SK-N-SH (cell line): ENCODE data around the gene YAP1. TPM values are rescaled to one million over a fixed set of nuclear protein-coding genes. Genes with fewer than 3 reads are reported as not detected.

Experiments
- CTCF ChIA-PET: fragments of 300-600, 350-600 bp; formaldehyde crosslinking; extraction: SDS; loops from one replicate; lab custom pipeline; 2021; lab: Yijun Ruan, JAX
- POLR2A ChIA-PET: fragments of 350-600 bp; sonication (Branson Sonifier 250); formaldehyde crosslinking; extraction: SDS; loops from one replicate; lab custom pipeline; 2020; ENCODE audit warnings: antibody characterized with exemption, inconsistent platforms; lab: Yijun Ruan, JAX
- DNase-seq: peaks from one replicate; pipeline ENCODE4 v3.0.0; 2012
- H2AFZ ChIP-seq: fragments of 200-600 bp; sonication (generic); 2 replicates; pipeline ENCODE4 v1.8.1; 2016; ENCODE audit warnings: antibody characterized with exemption, mild to moderate bottlenecking, low read depth
- H3F3A ChIP-seq: fragments of 200-600 bp; sonication (generic); replicated peaks from 2 replicates; pipeline ENCODE3; 2016; ENCODE audit warnings: antibody characterized with exemption, mild to moderate bottlenecking; ENCODE audit not compliant: insufficient read depth
- H3K27ac ChIP-seq, 2 experiments: fragments of 200-500 bp in 1 of 2; fragments of 200-600 bp in 1 of 2; sonication (Bioruptor generic) in 1 of 2; sonication (generic), shearing (Covaris generic) in 1 of 2; 2 replicates each; pipeline versions ENCODE4 v1.5.1 to v1.6.1; 2014 to 2016; ENCODE audit warnings: low read depth in 2 of 2, inconsistent platforms in 1 of 2, low read length in 1 of 2, mild to moderate bottlenecking in 1 of 2, mixed read lengths in 1 of 2
- H3K27me3 ChIP-seq: fragments of 200-600 bp; sonication (generic), shearing (Covaris generic); 2 replicates; pipeline ENCODE4 v1.6.1; 2016; ENCODE audit warnings: mixed run types; ENCODE audit not compliant: insufficient read depth
- H3K36me3 ChIP-seq, 2 experiments: fragments of 200-500 bp in 1 of 2; fragments of 200-600 bp in 1 of 2; sonication (Bioruptor generic) in 1 of 2; sonication (generic) in 1 of 2; replicated peaks in 1 of 2; 2 replicates each; pipeline versions ENCODE3 to v1.5.1; 2014 to 2016; ENCODE audit warnings: low read length in 1 of 2, mild to moderate bottlenecking in 1 of 2; ENCODE audit not compliant: insufficient read depth in 2 of 2, control insufficient read depth in 1 of 2
- H3K4me1 ChIP-seq, 2 experiments: fragments of 200-500 bp in 1 of 2; fragments of 200-600 bp in 1 of 2; sonication (Bioruptor generic) in 1 of 2; sonication (generic), shearing (Covaris generic) in 1 of 2; 2 replicates each; pipeline versions ENCODE4 v1.5.1 to v1.6.1; 2014 to 2016; ENCODE audit warnings: low read depth in 1 of 2, low read length in 1 of 2, mixed run types in 1 of 2; ENCODE audit not compliant: insufficient read depth in 2 of 2, control insufficient read depth in 1 of 2
- H3K4me2 ChIP-seq: fragments of 200-600 bp; sonication (generic), shearing (Covaris generic); 2 replicates; pipeline ENCODE4 v1.6.1; 2017; ENCODE audit warnings: mixed run types
- H3K4me3 ChIP-seq, 2 experiments: fragments of 200-500 bp in 1 of 2; fragments of 200-600 bp in 1 of 2; sonication (Bioruptor generic) in 1 of 2; sonication (generic), shearing (Covaris generic) in 1 of 2; 2 replicates each; pipeline versions ENCODE4 v1.5.1 to v1.8.1; 2014 to 2016; ENCODE audit warnings: low read depth in 2 of 2, inconsistent platforms in 1 of 2, low read length in 1 of 2, mild to moderate bottlenecking in 1 of 2, mixed read lengths in 1 of 2, moderate library complexity in 1 of 2
- H3K79me2 ChIP-seq: fragments of 200-600 bp; sonication (generic); 2 replicates; pipeline ENCODE4 v1.8.1; 2017; ENCODE audit warnings: mild to moderate bottlenecking; ENCODE audit not compliant: insufficient read depth
- H3K9ac ChIP-seq: fragments of 200-600 bp; sonication (generic); 2 replicates; pipeline ENCODE4 v1.6.1; 2017; ENCODE audit warnings: mixed run types
- H3K9me2 ChIP-seq: fragments of 200-600 bp; sonication (generic); 2 replicates; pipeline ENCODE4 v1.6.1; 2017; ENCODE audit warnings: mixed run types
- H3K9me3 ChIP-seq: fragments of 200-600 bp; sonication (generic); 2 replicates; pipeline ENCODE4 v1.6.1; 2017; ENCODE audit warnings: mixed run types, mild to moderate bottlenecking, moderate library complexity
- H4K20me1 ChIP-seq: fragments of 200-600 bp; sonication (generic); 2 replicates; pipeline ENCODE4 v1.6.1; 2017; ENCODE audit warnings: mild to moderate bottlenecking, mixed run types; ENCODE audit not compliant: insufficient read depth
- EP300 ChIP-seq, 2 experiments: IDR thresholded peaks; 2 replicates each; pipeline versions ENCODE4 v1.4.0 to v1.6.1; 2012; ENCODE audit warnings: borderline replicate concordance in 1 of 2, low read depth in 1 of 2, low read length in 1 of 2
- FOXM1 ChIP-seq: IDR thresholded peaks from 2 replicates; pipeline ENCODE4 v1.4.0; 2012; ENCODE audit warnings: low read depth, mild to moderate bottlenecking
- GABPA ChIP-seq: IDR thresholded peaks from 2 replicates; pipeline ENCODE4 v1.4.0; 2012; ENCODE audit warnings: low read depth, mild to moderate bottlenecking
- GATA2 ChIP-seq: sonication (generic); formaldehyde crosslinking; IDR thresholded peaks from 2 replicates; pipeline ENCODE4 v1.5.0; 2020; ENCODE audit warnings: mild to moderate bottlenecking, missing genetic modification reagents
- RAD21 ChIP-seq: IDR thresholded peaks from 2 replicates; pipeline ENCODE4 v1.6.1; 2012; ENCODE audit warnings: mild to moderate bottlenecking, low read length
- RCOR1 ChIP-seq: fragments of 150-350 bp; IDR thresholded peaks from 2 replicates; pipeline ENCODE4 v1.6.1; 2017; ENCODE audit warnings: antibody characterized with exemption, low read length
- RFX5 ChIP-seq: IDR thresholded peaks from 2 replicates; pipeline ENCODE4 v1.6.1; 2012; ENCODE audit warnings: mild to moderate bottlenecking, improper control_type of control experiment, low read length
- RXRA ChIP-seq: IDR thresholded peaks from 2 replicates; pipeline ENCODE4 v1.4.0; 2012; ENCODE audit warnings: low read depth, mild to moderate bottlenecking, borderline replicate concordance
- SIN3A ChIP-seq: IDR thresholded peaks from 2 replicates; pipeline ENCODE4 v1.6.1; 2012; ENCODE audit warnings: low read depth, mild to moderate bottlenecking, low read length, moderate library complexity, borderline replicate concordance
- SMC3 ChIP-seq: IDR thresholded peaks from 2 replicates; pipeline ENCODE4 v1.6.1; 2012; ENCODE audit warnings: low read depth, low read length, improper control_type of control experiment
- TCF12 ChIP-seq: IDR thresholded peaks from 2 replicates; pipeline ENCODE4 v1.4.0; 2012
- WGBS: methylation state at CpG from one replicate; pipeline ENCODE4 v1.1.6; 2017; ENCODE audit warnings: low lambda C conversion rate; 5-methylcytosine and 5-hydroxymethylcytosine counted together
- polyA plus RNA-seq, 3 experiments: library from polyadenylated mRNA; depleted of rRNA; stranded (reverse); fragments of >200 nt; gene quantifications; 2 replicates each; pipeline ENCODE4 v1.2.3, GENCODE V29; 2012
- TF ChIP-seq, protein P1 (sequence below): fragments of 200-600 bp; sonication (generic); IDR thresholded peaks from 2 replicates; pipeline ENCODE4 v1.6.1; 2017; ENCODE audit warnings: antibody characterized with exemption, mild to moderate bottlenecking, moderate library complexity
- TF ChIP-seq, protein P2 (sequence below): IDR thresholded peaks from 2 replicates; pipeline ENCODE4 v1.4.0; 2012; ENCODE audit warnings: low read depth, borderline replicate concordance

YAP1 gene
- polyA plus RNA-seq, 1 of the 3 experiments (the other 2 are of a cell fraction), result 53.2 TPM

DNA sequence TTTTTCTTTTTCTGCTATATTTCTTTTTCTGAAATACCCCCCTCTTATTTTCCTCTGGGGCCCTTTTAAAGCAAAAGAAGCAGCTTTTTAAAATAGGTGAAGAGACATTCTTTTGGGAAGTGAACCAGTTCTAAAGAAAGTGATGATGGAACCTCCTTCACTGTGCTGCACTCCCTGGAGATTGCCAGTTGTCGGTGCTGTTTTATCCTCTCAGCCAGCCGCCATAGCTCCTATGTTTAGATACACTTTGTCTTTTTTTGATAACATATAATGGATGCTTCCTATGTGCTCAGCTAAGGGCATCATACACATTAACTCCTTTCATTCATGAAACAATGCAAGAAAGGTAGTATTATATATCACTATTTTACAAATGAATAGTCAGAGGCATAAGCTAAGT, 49.0 kb upstream of the YAP1 start (continued):
- TF ChIP-seq RCOR1, result no peak
- no peak for TF ChIP-seq TCF12
- no peak for TF ChIP-seq FOXM1
- TF ChIP-seq, protein P1, sequence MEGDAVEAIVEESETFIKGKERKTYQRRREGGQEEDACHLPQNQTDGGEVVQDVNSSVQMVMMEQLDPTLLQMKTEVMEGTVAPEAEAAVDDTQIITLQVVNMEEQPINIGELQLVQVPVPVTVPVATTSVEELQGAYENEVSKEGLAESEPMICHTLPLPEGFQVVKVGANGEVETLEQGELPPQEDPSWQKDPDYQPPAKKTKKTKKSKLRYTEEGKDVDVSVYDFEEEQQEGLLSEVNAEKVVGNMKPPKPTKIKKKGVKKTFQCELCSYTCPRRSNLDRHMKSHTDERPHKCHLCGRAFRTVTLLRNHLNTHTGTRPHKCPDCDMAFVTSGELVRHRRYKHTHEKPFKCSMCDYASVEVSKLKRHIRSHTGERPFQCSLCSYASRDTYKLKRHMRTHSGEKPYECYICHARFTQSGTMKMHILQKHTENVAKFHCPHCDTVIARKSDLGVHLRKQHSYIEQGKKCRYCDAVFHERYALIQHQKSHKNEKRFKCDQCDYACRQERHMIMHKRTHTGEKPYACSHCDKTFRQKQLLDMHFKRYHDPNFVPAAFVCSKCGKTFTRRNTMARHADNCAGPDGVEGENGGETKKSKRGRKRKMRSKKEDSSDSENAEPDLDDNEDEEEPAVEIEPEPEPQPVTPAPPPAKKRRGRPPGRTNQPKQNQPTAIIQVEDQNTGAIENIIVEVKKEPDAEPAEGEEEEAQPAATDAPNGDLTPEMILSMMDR, result peak; percentile 50
- TF ChIP-seq, protein P2, sequence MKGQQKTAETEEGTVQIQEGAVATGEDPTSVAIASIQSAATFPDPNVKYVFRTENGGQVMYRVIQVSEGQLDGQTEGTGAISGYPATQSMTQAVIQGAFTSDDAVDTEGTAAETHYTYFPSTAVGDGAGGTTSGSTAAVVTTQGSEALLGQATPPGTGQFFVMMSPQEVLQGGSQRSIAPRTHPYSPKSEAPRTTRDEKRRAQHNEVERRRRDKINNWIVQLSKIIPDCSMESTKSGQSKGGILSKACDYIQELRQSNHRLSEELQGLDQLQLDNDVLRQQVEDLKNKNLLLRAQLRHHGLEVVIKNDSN, result no peak

DNA sequence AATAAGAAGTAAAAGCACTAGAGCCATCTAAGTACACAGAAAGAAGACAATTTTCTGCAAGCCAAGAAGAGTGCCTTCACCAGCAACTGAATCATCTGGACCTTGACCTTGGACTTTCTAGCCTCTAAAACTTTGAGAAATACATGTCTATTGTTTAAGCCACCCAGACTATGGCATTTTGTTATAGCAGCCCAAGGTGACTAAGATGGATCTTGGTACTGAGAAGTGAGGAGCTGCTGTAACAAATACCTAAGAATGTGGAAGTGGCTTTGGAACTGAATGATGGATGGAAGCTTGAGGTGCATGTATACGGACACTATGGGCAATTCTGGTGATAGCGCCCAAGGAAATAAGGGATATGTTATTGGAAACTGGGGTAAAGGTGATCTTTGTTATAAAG, 48.1 kb upstream of the YAP1 start:
- Histone ChIP-seq H3K36me3 (no peaks in the 10 kb centered on the region), H3K27me3 (no peaks in the 10 kb centered on the region), H3K4me2 (no peak overlapping the region), H3K79me2 (no peaks in the 10 kb centered on the region), H3K27ac (no peak overlapping the region), H3K9ac (no peak overlapping the region), H4K20me1 (no peaks in the 10 kb centered on the region), H3K9me2 (no peaks in the 10 kb centered on the region), H3K9me3 (no peaks in the 10 kb centered on the region), H3K4me1 (no peaks in the 10 kb centered on the region), H3F3A (no peaks in the 10 kb centered on the region), H3K4me3 (no peak overlapping the region), H2AFZ (no peak overlapping the region)
- POLR2A ChIA-PET, result no interaction called here
- DNase-seq, result no peak
- TF ChIP-seq SIN3A, result no peak
- no peak for TF ChIP-seq EP300 (IDR thresholded peaks at IDR 0.05; ENCODE audit: borderline replicate concordance in 1 of 2, low read depth in 1 of 2, low read length in 1 of 2)
- no peak for TF ChIP-seq RAD21
- TF ChIP-seq SMC3, result no peak
- no peak for TF ChIP-seq GATA2 (CRISPR knock-in tag)
- CTCF ChIA-PET, result no interaction called here
- WGBS, result 69% methylated on average over 2 of the region's 2 CpGs

DNA sequence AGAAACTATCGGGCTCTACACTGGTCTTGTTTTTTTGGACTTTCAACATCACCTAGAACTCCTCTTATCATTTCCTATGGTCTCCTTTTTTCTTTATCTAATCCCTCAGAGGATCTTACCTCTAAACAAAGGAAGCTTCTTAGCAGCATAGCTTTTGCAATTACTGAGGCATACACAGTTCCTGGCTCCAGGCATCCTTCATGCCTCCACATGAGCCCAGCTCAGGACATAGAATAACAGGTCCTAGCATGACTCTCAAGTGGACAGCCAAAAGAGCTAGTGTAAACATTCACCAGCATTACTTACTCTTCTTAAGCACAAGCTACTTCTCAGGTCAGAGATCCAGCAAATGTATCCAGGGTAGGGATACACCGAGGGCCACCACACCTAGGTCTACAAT, 45.9 kb upstream of the YAP1 start:
- no peaks in the 10 kb centered on the region for H3F3A ChIP-seq
- no peaks in the 10 kb centered on the region for H4K20me1 ChIP-seq
- no peak overlapping the region for H2AFZ ChIP-seq
- CTCF ChIA-PET, result no interaction called here
- H3K9ac ChIP-seq, result no peak overlapping the region
- TF ChIP-seq GABPA (no peak), RFX5 (no peak), RXRA (no peak)
- TF ChIP-seq, protein P1, result no peak
- H3K36me3 ChIP-seq, result no peaks in the 10 kb centered on the region
- no peaks in the 10 kb centered on the region for H3K9me3 ChIP-seq
- H3K4me2 ChIP-seq, result no peak overlapping the region
- no peaks in the 10 kb centered on the region for H3K27me3 ChIP-seq
- WGBS, result 33% methylated on average over 2 of the region's 2 CpGs
- no peak for DNase-seq
- no peaks in the 10 kb centered on the region for H3K79me2 ChIP-seq
- H3K9me2 ChIP-seq, result no peaks in the 10 kb centered on the region
- no peaks in the 10 kb centered on the region for H3K4me1 ChIP-seq
- POLR2A ChIA-PET, result interaction anchor here (0.6 kb wide), 1 partner anchor 22 kb away, joined by 3 read pairs; no protein-coding TSS in a partner anchor
- no peak overlapping the region for H3K4me3 ChIP-seq
- H3K27ac ChIP-seq, result no peak overlapping the region
